NOMO-1 treated with dmso at 0.1 percent for 144 hours (cell line): ENCODE data around the gene DNASE1L1.

Experiments used
- DNase-seq: peaks from one replicate; lab custom pipeline; 2025; ENCODE audit not compliant: unreplicated experiment; lab: John Stamatoyannopoulos, UW

DNASE1L1 gene

DNA sequence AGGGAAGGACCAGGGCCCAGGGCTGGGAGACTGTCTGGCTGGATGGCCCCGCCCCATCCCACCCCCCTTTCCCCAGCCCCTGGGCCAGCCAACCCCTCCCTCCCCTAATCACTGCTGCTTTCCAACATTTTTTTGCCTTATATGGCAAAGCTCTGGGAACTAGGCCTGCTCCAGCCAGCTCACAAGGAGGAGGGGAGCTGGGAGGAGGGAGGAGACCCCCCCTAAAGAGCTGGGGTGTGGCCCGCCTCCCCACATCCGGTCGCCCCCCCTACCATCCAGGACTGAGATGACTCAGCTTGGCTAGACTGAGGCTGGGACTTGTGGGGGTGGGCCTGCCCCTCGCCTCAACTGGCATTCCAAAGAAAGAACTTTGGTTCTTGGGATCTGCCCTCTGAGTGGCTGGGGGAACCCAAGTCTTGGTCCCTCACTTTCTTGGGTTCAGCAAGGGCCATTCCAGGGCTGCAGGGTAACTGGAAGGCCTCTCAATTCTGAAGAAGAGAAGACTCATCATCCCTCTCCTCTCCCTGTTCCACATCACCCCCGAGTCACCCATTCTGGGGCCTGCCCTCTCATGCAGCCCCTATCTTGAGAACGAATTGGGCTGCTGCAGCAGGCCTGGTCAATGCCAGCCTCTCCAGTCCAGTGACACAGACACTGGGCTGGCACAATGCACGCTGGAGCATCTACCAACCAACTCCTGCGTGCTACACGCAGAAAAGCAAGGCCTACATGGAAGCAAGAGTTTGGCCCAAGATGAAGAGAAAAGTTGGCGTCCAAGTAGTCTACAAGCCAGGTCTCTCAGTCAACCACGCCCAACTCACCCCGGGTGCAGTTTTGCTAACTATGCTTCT is 39.4 kb downstream of the DNASE1L1 start:
- no peak for DNase-seq

DNA sequence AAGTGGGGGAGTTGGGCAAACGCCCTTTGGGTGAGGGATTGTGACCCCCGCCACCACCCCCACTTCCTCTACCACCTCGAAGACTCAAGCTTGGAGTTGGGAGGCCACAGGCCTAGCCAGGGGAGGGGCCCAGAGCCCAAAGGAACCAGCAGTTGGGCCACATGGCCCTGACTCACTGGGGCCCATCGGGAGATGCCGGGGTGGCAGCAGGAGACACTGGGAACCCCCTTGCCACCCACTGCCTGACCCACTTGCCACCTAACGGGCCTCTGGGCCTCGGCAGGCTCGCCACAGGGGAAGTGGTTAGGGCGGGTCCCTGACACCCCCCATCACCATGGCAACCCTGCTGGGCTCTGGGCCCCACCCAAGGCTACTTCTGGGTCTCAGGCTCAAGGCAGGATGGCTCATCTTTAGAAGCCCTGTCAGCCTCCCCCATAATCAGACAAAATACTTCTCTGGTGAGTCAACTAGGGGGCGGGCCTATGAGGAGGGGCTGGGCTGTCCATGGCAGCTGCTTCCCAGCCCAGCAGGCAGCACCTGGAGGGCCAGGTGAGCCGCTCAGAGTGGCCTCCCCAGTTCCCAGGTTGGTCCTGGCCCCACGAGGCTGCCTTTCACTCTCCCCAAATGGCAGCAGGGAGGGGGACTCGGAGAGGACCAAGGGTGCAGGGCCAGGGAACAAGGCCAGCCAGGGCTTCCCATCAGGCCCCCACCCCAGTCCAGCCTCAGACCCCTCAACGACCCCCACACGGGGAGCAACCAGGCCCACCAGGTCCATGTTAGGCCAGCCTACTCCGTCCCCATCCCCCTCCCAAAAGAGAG is 40.2 kb downstream of the DNASE1L1 start:
- peak; percentile 81 for DNase-seq

DNA sequence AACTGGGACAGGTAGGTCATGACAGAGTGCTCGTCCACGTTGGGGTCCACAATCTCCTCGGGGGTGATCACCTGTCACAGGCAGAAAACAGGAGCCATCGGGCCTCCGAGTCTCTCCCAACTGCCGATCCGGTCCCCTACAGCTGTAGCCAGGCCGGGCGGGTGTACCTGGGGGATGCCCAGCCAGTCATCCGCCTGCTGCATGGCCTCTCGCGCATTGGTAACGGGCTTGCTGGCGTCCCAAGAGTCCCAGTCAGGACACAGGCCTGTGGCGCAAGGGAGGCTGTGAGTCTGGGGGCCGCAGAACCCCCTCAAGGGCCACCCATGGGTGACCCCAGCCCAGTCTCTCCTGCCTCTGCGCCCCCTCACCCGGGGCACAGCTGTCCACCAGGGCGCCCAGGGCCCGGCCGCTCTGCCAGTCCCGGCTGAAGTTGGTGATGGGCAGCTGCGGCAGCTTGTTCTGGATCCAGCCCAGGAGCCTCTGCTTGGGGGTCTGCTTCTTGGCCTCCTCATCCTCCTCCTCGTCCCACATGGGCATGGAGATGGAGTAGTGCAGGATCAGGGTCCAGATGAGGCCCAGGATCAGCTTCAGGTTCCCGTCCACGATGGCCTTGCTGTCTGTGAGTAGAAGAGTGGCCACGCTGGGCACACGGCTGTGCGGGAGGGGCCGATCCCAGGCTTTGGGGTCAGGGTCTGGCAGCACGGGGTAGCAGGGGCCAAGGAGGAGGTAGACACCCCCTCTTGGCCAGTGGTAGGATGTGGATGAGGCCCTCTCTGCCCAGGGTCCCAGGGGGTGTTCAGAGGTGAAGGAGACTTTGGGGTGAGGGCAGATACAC is 41.4 kb downstream of the DNASE1L1 start:
- DNase-seq: no peak

DNA sequence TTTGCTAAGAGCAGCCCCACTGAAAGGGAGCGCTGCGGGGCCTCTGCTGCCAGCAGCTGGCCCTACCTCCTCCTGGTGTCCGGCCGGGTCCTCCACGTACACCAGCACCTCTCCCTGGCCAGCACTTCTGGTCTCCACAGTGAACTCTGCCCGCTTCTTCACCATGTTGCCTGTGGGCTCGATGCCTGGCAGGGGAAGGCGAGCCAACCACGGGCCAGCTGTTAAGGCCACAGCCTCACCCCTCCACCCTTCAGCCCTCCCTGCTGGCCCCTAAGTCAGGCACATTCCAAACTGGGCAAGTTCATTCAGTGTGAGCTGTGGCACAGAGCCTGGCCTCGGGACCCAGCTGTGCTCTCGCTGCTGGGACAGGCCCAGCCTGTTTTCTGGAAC is 42.4 kb downstream of the DNASE1L1 start:
- no peak for DNase-seq

DNA sequence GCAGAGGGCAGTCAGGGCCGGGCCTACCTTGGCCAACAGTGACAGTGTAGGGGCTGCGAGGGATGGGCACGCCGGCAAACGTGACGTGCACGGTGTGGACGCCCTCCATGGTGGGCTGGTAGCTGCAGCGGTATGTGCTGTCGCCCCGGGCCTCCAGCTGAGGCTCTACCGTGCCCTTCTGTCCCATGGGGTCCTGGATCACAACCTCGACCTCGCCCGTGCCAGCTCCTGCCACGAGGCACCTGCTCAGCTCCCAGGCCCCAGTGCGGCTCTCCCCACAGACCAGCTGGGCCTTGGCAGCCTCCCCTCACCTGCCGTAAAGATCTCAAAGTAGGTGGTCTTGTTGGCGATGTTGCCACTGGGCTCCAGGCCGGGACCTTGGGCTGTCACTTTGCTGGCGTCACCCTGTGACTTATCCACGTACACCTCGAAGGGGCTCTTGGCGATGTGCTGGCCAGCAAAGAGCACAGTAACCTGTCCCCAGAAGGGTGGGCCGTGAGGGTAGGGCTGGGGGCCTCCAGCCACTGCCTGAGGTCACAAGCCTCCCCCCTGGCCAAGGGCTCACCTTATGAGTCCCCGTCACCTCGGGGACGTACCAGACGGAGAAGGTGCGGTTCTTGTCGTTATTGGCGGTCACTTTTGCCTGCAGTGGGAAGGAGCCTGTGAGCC is 42.9 kb downstream of the DNASE1L1 start:
- DNase-seq: no peak

DNA sequence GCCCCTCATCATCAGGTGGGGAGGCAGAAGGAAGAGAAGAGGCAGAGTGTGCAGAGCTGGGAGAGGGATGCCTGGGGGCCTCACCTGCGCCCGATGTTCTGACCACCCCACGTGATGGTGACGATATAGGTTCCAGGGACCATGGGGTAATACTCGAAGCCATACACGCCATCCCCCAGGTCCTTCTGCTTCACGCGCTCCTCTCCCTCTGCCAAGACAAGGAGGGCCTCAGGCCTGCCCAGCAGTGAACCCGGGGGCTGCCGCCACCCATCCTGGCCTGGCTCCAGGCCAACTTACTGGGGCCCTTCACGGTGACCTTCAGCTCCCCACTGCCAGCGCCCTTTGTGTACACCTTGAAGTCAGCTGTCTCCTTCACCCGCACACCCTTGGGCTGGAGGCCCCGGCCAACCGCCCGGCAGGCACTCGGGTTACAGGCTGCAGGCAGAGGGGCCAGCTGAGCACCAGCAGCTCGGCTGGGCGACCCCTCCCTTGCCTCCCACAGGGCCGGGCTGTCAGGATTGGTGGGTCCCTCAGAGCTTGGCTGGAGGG is 43.9 kb downstream of the DNASE1L1 start:
- no peak for DNase-seq

DNA sequence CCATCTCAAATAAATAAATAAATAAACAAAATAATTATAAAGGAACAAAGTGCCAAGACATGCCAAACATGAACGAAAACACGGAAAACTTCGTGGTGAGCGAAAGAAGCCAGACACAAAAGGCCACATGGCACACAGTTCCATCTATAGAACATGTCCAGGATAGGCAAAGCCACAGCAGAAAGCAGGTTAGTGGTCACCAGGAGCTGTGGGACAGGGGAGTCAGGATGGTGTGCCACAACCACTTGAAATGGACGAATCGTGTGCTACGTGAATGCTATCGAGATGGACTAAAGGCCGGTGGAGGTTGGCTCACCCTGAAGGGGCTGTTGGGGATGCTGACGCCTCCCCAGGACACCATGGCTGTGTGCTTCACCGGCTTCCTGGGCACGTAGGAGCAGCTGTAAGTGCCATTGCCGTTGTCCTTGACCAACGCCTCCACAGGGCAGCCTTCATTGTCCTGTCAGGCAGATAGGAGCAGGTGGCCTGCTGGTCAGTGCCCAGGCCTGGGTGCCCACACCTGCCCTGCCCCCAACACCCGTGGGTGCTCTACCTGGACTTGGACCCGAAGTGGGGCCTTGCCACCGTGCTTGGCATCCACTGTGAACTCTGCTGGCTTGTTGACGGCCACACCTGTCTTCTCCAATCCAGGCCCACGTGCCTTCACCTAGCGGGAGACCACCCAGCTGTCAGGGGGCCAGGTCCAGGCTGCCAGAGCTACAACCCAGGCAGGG is 45.2 kb downstream of the DNASE1L1 start:
- DNase-seq: no peak

DNA sequence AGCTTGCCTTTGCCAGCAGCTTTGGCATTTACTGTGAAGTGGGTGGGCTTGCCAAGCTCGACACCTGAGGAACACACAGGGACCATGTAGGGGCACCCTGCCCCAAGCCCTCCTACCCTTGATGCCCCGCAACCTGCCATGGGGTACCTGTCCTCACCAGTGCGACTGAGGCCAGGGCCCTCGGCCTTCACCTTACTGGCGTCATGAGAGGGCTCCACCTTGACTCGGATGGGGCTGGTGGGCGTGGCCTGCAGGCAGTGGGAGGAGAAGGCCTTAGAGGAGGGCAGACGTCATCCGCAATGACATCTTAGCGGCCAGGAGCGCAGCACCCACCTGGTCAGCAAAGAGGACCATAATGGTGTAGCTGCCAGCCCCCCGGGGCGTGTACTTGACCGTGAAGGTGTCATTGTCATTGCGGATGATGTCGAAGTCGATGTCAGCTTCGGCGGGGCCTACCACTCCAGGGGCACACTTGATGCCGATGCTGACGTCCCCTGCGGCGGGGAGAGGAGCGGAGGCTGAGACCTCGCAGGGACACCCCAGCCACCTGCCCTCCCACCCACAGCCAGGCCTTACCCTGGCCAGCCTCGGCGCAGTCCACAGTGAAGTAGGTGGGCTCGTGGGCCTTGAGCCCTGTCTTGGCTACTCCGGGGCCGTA is 46.8 kb downstream of the DNASE1L1 start:
- no peak for DNase-seq

DNA sequence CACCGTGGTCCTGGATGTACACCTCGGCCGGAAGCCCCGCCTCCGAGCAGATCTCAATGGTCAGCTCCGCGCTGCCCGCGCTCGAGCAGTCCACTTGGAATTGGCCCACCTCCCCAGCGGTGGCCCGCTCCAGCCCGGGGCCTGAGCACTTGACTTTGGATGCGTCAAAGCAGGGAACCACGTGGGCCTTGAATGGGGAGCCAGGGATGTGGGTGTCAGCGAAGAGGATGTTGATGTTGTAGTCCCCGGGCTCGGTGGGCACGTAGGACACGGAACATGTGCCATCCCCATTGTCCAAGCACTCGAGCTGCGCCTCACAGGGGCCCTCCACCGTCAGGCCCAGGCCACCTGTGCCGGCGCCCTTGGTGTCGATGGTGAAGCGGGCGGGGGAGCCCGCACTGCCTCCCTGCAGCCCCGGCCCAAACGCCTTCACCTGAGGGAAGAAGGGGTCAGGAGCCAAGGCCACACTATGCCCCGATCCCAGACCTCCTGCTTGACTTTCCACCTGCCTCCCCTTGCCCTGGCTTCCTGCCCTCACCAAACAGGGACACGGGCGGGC is 48.8 kb downstream of the DNASE1L1 start:
- no peak for DNase-seq

DNA sequence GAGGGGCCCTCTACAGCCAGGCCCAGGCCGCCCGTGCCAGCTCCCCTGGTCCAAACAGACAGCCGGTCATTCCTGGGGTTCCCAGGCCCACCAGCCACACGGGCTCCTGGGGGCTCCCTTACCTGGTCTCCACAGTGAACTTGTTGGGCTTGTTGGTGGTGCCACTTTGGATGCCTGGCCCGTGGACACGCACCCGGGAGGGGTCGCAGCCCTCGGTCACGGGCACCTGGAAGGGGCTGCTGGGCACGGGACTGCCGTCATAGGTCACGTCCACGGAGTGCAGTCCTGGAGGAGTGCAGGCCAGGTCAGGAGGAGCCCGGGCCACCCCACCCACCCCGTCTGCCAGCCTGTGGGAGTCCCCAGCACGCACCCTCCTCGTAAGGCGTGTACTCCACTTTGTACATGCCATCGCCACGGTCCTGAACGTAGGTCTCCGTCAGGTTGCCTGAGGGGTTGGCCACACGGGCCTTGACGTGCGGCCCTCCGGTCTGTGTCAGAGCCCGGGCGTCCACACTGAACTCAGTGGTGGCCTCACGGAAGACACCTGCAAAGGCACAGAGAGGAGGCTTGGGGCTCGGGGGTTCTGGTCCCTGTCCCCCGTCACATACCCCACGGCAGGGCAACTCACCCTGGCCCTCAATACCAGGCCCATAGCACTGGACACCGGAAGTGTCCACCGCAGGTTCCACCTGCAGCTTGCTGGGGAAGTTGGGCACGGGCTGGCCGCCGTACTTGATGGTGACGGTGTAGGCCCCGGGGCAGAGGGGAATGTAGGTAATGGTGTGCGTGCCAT is 49.5 kb downstream of the DNASE1L1 start:
- no peak for DNase-seq

DNA sequence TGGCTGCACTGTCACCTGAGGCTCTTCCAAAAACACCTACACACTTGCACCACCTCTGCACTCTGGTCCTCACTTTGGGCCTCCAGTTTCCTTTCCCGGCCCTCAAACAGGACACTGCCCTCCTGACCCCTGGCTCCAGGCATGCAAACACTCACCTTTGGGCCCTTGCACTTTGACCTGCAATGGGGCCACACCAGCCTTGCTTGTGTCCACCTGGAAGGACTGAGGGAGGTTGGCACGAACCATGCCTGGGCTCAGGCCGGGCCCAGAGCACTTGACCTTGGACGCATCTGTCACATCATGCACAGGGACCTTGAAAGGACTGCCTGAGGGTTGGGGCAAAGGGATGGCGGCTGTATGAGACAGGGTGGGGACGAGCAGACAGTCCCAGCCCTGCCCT is 50.2 kb downstream of the DNASE1L1 start:
- no peak for DNase-seq

DNA sequence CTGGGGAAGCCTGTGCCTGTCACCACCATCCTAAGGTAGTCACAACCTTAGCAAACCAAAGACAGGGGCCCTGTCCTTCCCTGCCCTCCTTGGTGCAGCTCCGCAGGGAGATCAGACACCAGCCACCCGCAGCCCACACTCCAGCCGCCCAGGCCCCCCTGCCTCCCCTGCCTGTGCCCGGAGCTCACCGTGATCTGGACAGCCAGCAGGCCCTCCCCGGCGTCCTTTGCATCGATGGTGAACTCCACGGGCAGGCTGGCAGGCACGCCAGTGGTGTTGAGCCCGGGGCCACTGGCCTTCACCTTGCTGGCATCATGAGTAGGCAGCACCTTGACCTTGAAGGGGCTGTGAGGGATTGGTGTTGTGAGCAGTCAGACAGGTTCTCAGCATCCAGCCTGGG is 51.0 kb downstream of the DNASE1L1 start:
- no peak for DNase-seq

DNA sequence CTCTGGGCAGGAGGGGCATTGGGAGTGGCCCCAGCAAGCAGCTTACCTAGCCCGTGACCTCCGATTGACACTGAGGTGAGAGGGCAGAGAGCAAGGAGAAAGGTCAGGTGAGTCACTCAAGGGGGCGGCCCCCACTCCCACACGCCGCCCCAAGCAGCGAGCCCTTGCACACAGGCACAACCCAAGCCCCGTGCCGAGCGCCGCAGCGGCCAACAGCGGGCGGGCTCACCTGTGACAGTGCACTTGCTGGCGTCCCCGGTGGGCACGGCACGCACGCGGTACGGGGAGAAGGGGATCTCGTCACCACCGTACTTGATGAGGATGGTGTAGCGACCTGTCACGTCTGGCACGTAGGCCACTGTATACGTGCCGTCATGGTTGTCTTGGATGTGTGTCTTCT is 51.8 kb downstream of the DNASE1L1 start:
- DNase-seq: no peak

DNA sequence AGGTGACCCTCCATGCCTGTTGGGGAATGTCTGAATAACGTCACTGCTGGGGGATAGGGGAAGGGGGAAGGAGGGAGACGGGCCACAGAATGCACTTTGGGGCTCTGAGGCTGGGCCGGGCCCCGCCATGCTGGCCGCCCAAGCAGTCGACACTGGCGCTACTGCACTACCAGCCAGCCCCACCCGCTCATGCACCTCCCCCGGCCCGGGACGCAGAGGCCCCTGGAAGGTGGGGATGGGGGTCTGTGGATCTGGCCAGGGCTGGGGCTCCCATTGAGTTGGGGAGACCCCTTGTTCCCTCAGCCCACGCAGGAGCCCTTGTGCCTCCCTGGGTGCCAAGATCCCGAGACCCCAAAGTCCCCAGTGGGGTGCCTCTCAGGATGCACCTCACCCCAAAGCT is 52.5 kb downstream of the DNASE1L1 start:
- no peak for DNase-seq

DNA sequence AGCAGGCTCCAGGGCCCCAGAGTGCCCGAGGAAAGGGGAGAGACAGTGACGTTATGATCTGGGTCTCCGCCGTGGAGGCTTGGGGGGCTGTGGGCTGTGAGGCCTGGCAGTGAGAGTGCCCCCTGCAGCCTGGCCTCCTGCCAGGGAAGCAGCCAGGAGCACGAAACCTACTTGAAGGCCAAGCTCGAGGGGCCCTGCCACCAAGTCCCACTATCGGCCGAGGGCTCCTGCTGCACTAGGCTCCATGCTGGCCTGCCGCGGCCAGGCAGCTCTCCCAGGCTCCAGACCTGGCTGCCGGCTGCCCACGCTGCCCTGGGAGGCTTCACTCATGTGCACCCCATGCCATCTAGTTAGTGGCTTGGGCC is 53.3 kb downstream of the DNASE1L1 start:
- DNase-seq: no peak

DNA sequence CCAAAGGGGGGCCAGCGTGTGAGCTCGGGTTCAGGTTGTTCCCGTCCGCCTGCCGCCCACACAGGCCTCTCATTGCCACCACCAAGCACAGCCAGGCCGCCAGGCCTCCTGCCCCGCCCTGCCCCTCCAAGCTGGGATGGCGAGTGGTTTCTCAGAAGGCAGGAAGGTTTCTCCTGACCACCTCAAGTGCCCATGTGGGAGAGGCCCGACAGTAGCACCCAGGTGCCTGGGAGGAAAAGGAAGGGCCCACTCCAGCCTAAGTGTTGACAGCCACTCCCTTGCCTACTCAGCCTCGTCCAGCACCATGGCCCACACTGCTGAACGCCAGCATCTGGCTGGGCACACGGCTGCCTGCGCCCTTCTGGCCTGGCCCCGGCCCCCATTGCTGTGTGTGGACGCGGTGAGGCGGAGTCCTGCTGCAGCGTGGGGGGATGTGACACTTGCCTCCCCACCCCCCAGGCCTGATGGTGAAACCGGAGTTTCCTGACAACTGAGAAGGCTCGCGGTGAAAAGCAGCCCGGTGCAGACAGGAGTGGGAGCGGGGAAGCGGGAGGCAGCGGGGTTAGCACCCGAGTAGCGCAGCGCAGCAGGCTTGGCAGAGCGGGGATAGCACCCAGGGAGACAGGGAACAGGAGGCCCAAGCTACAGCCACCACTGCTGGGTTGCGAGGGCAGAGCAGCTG is 53.8 kb downstream of the DNASE1L1 start:
- no peak for DNase-seq

DNA sequence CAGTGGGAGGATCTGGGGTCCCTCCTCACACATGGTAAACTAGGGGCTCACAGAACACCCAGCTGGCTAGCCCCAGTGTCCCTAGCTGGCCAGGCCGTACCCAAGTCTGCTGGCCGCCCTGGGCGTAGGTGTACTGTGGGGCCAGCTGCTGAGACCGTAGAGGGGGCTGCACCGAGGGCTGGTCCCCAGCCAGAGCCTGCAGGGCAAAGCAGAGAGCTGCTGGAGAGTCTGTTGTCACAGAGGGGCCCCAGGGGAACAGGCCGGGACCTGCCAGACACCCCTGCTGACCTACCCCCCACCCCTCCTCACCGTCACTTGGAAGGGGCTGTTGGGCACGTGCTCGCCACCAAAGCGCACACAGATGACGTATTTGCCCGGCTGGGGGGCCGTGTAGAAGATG is 54.5 kb downstream of the DNASE1L1 start:
- no peak for DNase-seq

DNA sequence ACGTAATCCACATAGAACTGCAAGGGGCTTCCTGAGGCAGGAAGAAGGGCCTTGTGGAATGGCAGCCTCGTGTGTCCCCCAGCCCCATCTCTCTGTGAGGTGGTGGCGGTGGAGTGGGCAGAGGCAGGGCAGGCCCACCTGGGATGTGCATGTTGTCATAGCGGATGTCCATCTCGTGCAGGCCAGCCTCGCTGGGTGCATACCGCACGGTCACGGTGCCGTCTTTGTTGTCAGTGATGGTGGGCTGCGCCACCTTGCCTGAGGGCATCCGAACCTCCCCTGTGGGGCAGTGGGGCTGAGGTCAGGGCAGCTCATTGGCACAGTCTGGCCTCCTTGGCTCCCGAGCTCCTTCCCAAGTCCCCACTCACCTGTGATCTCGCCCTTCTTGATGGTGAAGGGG is 55.0 kb downstream of the DNASE1L1 start:
- DNase-seq: no peak
